Keratinocyte (primary cell): ENCODE results near the gene SLC25A47.

Experiments
- CTCF ChIP-seq, 3 experiments: IDR thresholded peaks in 1 of 3; conservative IDR thresholded peaks in 1 of 3; optimal IDR thresholded peaks in 1 of 3; 2 replicates in 2 of 3; 3 replicates in 1 of 3; pipeline versions ENCODE3 to v1.5.1; 2011; ENCODE audit warnings: low read length in 3 of 3, mild to moderate bottlenecking in 3 of 3, moderate library complexity in 2 of 3, control low read depth in 1 of 3, inconsistent platforms in 1 of 3; ENCODE audit not compliant: insufficient read depth in 2 of 3; ENCODE audit errors: extremely low read depth in 1 of 3
- EZH2 ChIP-seq: IDR thresholded peaks from one replicate; pipeline ENCODE4 v1.6.1; 2012; ENCODE audit warnings: inconsistent platforms, mild to moderate bottlenecking, low read length, moderate library complexity

DNA sequence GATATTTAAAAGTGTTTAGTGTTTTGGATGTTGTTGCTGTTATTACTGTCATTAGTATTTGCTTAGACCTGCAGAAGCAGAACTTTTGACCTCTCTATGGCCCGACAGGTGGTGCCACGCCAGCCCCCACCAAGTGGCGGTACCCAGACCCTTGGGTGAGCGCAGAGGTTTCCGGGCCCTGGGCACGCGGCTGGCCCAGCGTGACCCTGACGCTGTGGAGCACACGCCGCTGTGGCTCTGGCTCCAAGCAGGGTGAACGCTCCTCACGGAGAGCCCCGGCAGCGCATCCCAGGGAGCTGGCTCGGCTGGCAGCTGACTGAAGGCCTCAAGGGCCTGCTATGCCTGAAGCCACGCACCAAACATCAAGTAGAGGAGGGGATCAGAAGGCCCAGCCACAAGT, 22.6 kb downstream of the SLC25A47 start:
- TF ChIP-seq CTCF (optimal IDR thresholded peaks at IDR 0.05 in 1 of 3, IDR thresholded peaks at IDR 0.05 in 1 of 3, conservative IDR thresholded peaks at IDR 0.05 in 1 of 3; ENCODE audit: extremely low read depth in 1 of 3, insufficient read depth in 2 of 3, low read length in 3 of 3) (no peak), EZH2 (no peak)
